Measurements from ENCODE around the gene C10orf90. TPM values are rescaled to one million over a fixed set of nuclear protein-coding genes. Genes with fewer than 3 reads are reported as not detected.

C10orf90 gene
- total RNA-seq, 2 experiments from 2014 or later = not detected

DNA sequence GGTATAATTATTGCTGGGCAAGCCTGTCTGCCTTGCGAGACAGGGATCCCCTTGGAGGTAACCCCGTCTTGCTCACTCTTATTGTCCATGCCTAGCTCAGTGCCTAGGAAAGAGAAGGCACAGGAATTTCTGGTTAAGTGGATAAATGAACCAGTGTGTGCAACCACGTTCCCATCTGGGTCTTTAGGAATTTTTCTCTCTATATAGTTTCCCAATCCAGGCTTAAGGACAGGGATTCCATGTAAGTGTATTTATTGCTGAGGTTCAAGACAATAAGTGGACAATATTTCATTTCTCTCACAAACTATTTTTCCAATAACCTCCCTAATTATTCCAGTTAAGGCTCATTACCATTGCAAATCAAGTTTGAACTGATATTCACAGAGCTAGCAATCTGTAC lies 273.3 kb downstream of the C10orf90 start:
- ATAC-seq (no peak), DNase-seq (no peak)
- Mint-ChIP-seq H3K4me3 (no peak overlapping the region), H3K9me3 (ENCODE audit: low read depth) (peaks cover 7% of the 10 kb centered on the region), H3K27me3 (peaks cover 3% of the 10 kb centered on the region), H3K27ac (no peak overlapping the region), H3K4me1 (no peaks in the 10 kb centered on the region), H3K36me3 (ENCODE audit: low read depth) (no peaks in the 10 kb centered on the region)
- intact Hi-C loops (cut with DNase I, micrococcal nuclease) = no loop called here
- POLR2A ChIA-PET = no interaction called here
- CTCF ChIA-PET = no interaction called here

DNA sequence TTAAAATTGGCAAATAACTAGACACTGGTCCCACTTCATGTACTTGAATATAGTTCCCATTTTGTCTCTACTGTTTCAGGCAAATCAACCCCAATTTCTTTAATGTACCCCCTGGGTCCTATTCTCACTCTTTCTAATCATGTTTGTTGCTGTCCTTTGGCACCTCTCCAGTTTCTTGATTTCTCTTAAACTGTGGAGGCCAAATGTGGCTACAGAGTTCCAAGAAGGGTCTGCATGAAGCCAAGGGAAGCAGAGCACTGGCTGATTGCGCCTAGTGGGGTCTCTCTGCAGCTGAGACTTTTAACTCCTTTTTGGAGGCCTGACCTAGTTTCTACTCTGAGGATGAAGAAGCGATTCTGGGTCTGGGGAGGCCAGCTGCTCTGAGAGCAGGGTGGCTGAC lies 275.5 kb downstream of the C10orf90 start:
- Mint-ChIP-seq H3K27ac (no peak overlapping the region), H3K4me3 (no peak overlapping the region), H3K9me3 (ENCODE audit: low read depth) (peaks cover 7% of the 10 kb centered on the region), H3K4me1 (no peaks in the 10 kb centered on the region), H3K36me3 (ENCODE audit: low read depth) (no peaks in the 10 kb centered on the region), H3K27me3 (peaks cover 3% of the 10 kb centered on the region)
- CTCF ChIA-PET = no interaction called here
- POLR2A ChIA-PET = no interaction called here
- no peak for DNase-seq
- intact Hi-C loops (cut with DNase I, micrococcal nuclease) = no loop called here
- ATAC-seq = no peak

- Mint-ChIP-seq H3K27ac (no peak overlapping the region), H3K27me3 (peaks cover 10% of the 10 kb centered on the region), H3K9me3 (ENCODE audit: low read depth) (peaks cover 7% of the 10 kb centered on the region), H3K4me1 (no peaks in the 10 kb centered on the region), H3K4me3 (no peak overlapping the region), H3K36me3 (ENCODE audit: low read depth) (no peaks in the 10 kb centered on the region)
- intact Hi-C loops (cut with DNase I, micrococcal nuclease) = no loop called here
- ChIA-PET POLR2A (no interaction called here), CTCF (no interaction called here)
- no peak for DNase-seq
- ATAC-seq = no peak
Observed at GRCh38 chr10:126393076-126393475, 277.4 kb downstream of the C10orf90 start.

- no peak overlapping the region for H3K4me3 Mint-ChIP-seq
- ChIA-PET POLR2A (no interaction called here), CTCF (no interaction called here)
Observed at GRCh38 chr10:126392469-126392868, 278.0 kb downstream of the C10orf90 start.

GRCh38 chr10:126392068-126392467 lies 278.4 kb downstream of the C10orf90 start:
- no peaks in the 10 kb centered on the region for H3K36me3 Mint-ChIP-seq (ENCODE audit: low read depth)
- intact Hi-C loops (cut with DNase I, micrococcal nuclease) = no loop called here
- H3K27me3 Mint-ChIP-seq = peaks cover 15% of the 10 kb centered on the region
- POLR2A ChIA-PET = no interaction called here
- ATAC-seq (no peak), DNase-seq (no peak)
- CTCF ChIA-PET = no interaction called here
- H3K4me3 Mint-ChIP-seq = no peak overlapping the region
- H3K27ac Mint-ChIP-seq = no peak overlapping the region
- H3K4me1 Mint-ChIP-seq = peaks cover 3% of the 10 kb centered on the region
- H3K9me3 Mint-ChIP-seq (ENCODE audit: low read depth) = peaks cover 7% of the 10 kb centered on the region

More at GRCh38 chr10:126392469-126392868, 278.0 kb downstream of the C10orf90 start:
- Mint-ChIP-seq H3K36me3 (ENCODE audit: low read depth) (no peaks in the 10 kb centered on the region), H3K27ac (no peak overlapping the region), H3K27me3 (peaks cover 11% of the 10 kb centered on the region), H3K9me3 (ENCODE audit: low read depth) (peaks cover 7% of the 10 kb centered on the region), H3K4me1 (no peaks in the 10 kb centered on the region)
- DNase-seq (no peak), ATAC-seq (peak; percentile 51)
- intact Hi-C loops (cut with DNase I, micrococcal nuclease) = no loop called here

GRCh38 chr10:126391192-126391885 lies 279.2 kb downstream of the C10orf90 start:
- intact Hi-C loops (cut with DNase I, micrococcal nuclease) = no loop called here
- H3K4me1 Mint-ChIP-seq = peaks cover 6% of the 10 kb centered on the region
- no peaks in the 10 kb centered on the region for H3K36me3 Mint-ChIP-seq (ENCODE audit: low read depth)
- H3K9me3 Mint-ChIP-seq (ENCODE audit: low read depth) = peaks cover 3% of the 10 kb centered on the region
- POLR2A ChIA-PET = no interaction called here
- CTCF ChIA-PET = interaction anchor here (0.5 kb wide), 1 partner anchor 126 kb away, joined by 3 read pairs; no protein-coding TSS in a partner anchor
- DNase-seq = no peak
- no peak overlapping the region for H3K4me3 Mint-ChIP-seq
- ATAC-seq = no peak
- no peak overlapping the region for H3K27ac Mint-ChIP-seq
- H3K27me3 Mint-ChIP-seq = peaks cover 23% of the 10 kb centered on the region

DNA sequence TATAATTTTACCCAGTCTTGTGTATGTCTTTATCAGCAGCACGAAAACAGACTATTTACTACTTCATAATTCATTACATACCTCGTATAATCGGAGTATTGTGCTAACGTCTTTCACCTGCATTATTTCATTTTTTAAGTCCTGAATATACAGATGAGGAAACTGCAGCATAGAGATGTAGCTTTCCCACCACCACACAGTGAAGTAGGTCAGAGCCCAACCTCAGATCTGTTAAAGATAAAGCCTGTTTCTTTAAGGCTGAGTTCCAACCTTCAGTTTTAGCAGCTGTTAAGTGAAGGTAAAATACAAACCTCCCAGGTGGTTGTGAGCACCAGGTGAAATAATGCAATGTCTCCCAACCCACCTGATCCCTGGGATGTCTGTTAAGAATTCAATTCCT lies 280.2 kb downstream of the C10orf90 start:
- H3K4me3 Mint-ChIP-seq = no peak overlapping the region
- ATAC-seq (no peak), DNase-seq (no peak)
- H3K9me3 Mint-ChIP-seq (ENCODE audit: low read depth) = no peaks in the 10 kb centered on the region
- H3K4me1 Mint-ChIP-seq = peaks cover 6% of the 10 kb centered on the region
- peaks cover 31% of the 10 kb centered on the region for H3K27me3 Mint-ChIP-seq
- H3K36me3 Mint-ChIP-seq (ENCODE audit: low read depth) = no peaks in the 10 kb centered on the region
- H3K27ac Mint-ChIP-seq = no peak overlapping the region
- POLR2A ChIA-PET = no interaction called here
- intact Hi-C loops (cut with DNase I, micrococcal nuclease) = no loop called here
- CTCF ChIA-PET = no interaction called here

- H3K27me3 Mint-ChIP-seq = peaks cover 33% of the 10 kb centered on the region
- intact Hi-C loops (cut with DNase I, micrococcal nuclease) = loop anchor here (1.0 to 10.0 kb wide), 3 partner anchors 223 to 408 kb away; no protein-coding TSS in a partner anchor
- DNase-seq (peak; percentile 28), ATAC-seq (no peak)
- no peaks in the 10 kb centered on the region for H3K36me3 Mint-ChIP-seq (ENCODE audit: low read depth)
- ChIA-PET POLR2A (no interaction called here), CTCF (interaction anchor here (0.7 to 1.3 kb wide), 4 partner anchors 113 to 413 kb away, joined by 3 to 4 read pairs (median 4); no protein-coding TSS in a partner anchor)
- no peak within 1 kb of the TSS for H3K27ac Mint-ChIP-seq
- peaks cover 2% of the 10 kb centered on the region for H3K9me3 Mint-ChIP-seq (ENCODE audit: low read depth)
- peak within 1 kb of the TSS; percentile 64 for H3K4me3 Mint-ChIP-seq
- H3K4me1 Mint-ChIP-seq = peaks cover 6% of the 10 kb centered on the region
Observed at GRCh38 chr10:126387931-126388911, 282.3 kb downstream of the C10orf90 start, which contains the start of gene ADAM12. Gene ADAM12, minus strand, starts transcription at chr10:126388477. Its CDS starts 332 bp downstream, at chr10:126388145.

DNA sequence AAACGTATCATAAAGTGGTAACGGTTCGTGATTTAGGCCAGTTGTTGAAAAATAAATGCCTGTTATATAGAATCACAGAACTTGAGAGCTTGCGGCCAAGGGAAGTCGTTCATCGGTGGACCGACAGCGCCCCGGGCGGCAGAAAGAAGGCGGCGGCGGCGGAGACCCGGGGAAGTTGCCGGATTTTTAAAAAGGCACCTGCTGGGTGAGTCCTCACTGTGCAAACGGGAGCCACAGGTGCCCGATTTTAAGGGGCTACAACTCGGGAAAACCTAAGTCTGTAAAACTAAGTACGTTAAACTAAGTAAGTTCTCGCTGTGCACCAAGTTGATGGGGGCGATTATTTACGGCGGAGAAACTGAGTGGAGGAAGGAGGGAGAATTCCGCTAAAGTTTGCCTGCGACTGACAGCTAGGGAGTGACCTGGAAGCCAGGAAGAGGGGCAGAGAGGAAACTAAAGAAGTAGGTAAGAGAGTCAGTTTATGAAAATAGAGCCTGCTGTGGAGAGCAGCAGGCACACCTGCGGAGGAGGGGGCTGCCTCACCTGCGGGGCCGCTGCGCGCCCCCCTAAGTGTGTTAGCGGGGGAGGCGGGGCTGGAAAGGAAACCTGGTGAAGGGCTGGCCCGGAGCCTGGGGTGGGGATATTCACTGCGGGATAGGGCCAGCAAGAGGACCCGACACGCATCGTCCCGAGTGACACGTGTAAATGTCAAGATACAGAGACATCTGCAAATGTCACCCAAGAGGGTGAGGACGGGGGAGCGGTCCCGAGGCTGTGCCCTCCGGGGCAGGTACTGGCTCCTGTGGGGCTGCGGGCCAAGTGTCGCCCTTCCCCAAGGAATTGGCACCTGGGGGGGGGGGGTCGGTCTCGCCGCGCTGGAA lies 283.2 kb downstream of the C10orf90 start:
- CTCF ChIA-PET = interaction anchor here (0.7 to 1.4 kb wide), 7 partner anchors 18 to 409 kb away, joined by 3 to 4 read pairs (median 3); no protein-coding TSS in a partner anchor
- H3K4me1 Mint-ChIP-seq = peaks cover 6% of the 10 kb centered on the region
- DNase-seq (peak; percentile 70), ATAC-seq (no peak)
- H3K9me3 Mint-ChIP-seq (ENCODE audit: low read depth) = peaks cover 2% of the 10 kb centered on the region
- POLR2A ChIA-PET = no interaction called here
- H3K27ac Mint-ChIP-seq = no peak overlapping the region
- intact Hi-C loops (cut with DNase I, micrococcal nuclease) = loop anchor here (1.0 to 10.0 kb wide), 3 partner anchors 222 to 407 kb away; no protein-coding TSS in a partner anchor
- peak overlapping the region; percentile 64 for H3K4me3 Mint-ChIP-seq
- H3K27me3 Mint-ChIP-seq = peaks cover 33% of the 10 kb centered on the region
- no peaks in the 10 kb centered on the region for H3K36me3 Mint-ChIP-seq (ENCODE audit: low read depth)

DNA sequence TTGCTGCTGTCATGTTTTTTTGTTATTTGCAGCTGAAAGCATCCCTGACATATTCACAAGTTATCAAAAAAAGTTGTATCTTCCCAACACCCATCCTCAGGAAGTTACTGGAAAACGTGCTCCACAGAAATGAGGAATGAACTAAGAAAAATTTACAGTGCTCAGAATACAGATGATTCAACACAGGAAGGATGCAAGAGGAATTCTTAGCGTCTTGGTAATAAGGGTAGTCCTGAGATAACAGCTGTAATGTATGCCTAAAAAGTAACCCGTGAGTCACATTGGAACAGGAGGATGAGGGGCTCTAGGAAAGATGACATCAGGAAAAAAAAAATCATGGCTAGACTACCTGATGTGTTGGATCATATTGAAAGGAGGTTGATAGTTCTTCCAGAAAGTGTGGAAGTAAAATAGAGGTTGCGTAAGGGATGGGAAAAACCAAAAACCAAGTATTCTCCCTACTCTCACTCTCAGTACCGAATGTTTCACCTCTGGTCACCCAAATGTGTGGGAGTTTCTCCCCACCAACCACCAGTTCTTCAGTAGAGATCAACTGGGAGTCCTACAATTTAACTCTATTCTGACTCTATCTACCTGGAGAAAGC lies 286.1 kb downstream of the C10orf90 start:
- Mint-ChIP-seq H3K9me3 (ENCODE audit: low read depth) (peaks cover 7% of the 10 kb centered on the region), H3K4me3 (no peak overlapping the region), H3K27ac (no peak overlapping the region), H3K36me3 (ENCODE audit: low read depth) (no peaks in the 10 kb centered on the region), H3K4me1 (peaks cover 6% of the 10 kb centered on the region), H3K27me3 (peaks cover 30% of the 10 kb centered on the region)
- intact Hi-C loops (cut with DNase I, micrococcal nuclease) = loop anchor here in 1 of 2 experiments (10.0 kb wide), 1 partner anchor 220 kb away; no protein-coding TSS in a partner anchor
- POLR2A ChIA-PET = no interaction called here
- ATAC-seq = no peak
- no peak for DNase-seq
- CTCF ChIA-PET = interaction anchor here (0.6 kb wide), 1 partner anchor 450 kb away, joined by 3 read pairs; no protein-coding TSS in a partner anchor
